Spinal cord (tissue), 10 donors: ENCODE data around the gene MYO1D. TPM values are rescaled to one million over a fixed set of nuclear protein-coding genes. Genes with fewer than 3 reads are reported as not detected.

Source experiments
- DNase-seq, 6 donors: peaks; one replicate each; pipeline versions ENCODE4 v3.0.0 to v3.0.0-alpha.2; 2013 to 2015; ENCODE audit warnings: low spot score in 6 of 6, low read depth in 4 of 6
- H3K27ac ChIP-seq: one replicate; pipeline ENCODE4 v1.5.1; 2013; ENCODE audit warnings: low read depth, low read length, control low read depth
- H3K27me3 ChIP-seq: one replicate; pipeline ENCODE4 v1.6.1; 2013; ENCODE audit warnings: low read length; ENCODE audit not compliant: control insufficient read depth, insufficient read depth
- H3K36me3 ChIP-seq: one replicate; pipeline ENCODE4 v1.6.1; 2013; ENCODE audit warnings: low read length; ENCODE audit not compliant: control insufficient read depth, insufficient read depth
- H3K4me1 ChIP-seq: one replicate; pipeline ENCODE4 v1.6.1; 2013; ENCODE audit warnings: low read length; ENCODE audit not compliant: control insufficient read depth, insufficient read depth
- H3K4me3 ChIP-seq: one replicate; pipeline ENCODE4 v1.5.1; 2013; ENCODE audit warnings: low read depth, low read length, control low read depth
- H3K9me3 ChIP-seq: one replicate; pipeline ENCODE4 v1.6.1; 2013; ENCODE audit warnings: low read length; ENCODE audit not compliant: control insufficient read depth, insufficient read depth
- WGBS: methylation state at CpG from one replicate; pipeline ENCODE4 v1.1.5; 2013; ENCODE audit warnings: missing lambda C conversion rate; ENCODE audit not compliant: insufficient coverage; 5-methylcytosine and 5-hydroxymethylcytosine counted together
- polyA plus RNA-seq, 2 donors: library from polyadenylated mRNA; unstranded; fragments of 120-200 nt; gene quantifications; one replicate each; pipeline ENCODE4 v1.2.1, GENCODE V29; 2013; ENCODE audit not compliant: insufficient read length in 2 of 2
- total RNA-seq, 2 donors: library from RNA; depleted of rRNA in 1 of 2; stranded (reverse); fragments of 120-200 nt in 1 of 2; fragments of >200 nt in 1 of 2; gene quantifications; one replicate each; pipeline versions ENCODE4 v1.2.3 to v1.2.4, GENCODE V29; 2013 to 2014
- donor health status: healthy.

Gene MYO1D
- total and polyA plus RNA-seq, 4 donors, result 5.0 to 29.1 (median 9.2) TPM

- WGBS, result 85% methylated on average over 6 of the region's 7 CpGs
- H3K27me3 ChIP-seq, result no peaks in the 10 kb centered on the region
- H3K9me3 ChIP-seq, result no peaks in the 10 kb centered on the region
- H3K4me1 ChIP-seq, result peaks cover 78% of the 10 kb centered on the region
- H3K36me3 ChIP-seq, result peaks cover 47% of the 10 kb centered on the region
- no peak overlapping the region for H3K27ac ChIP-seq
- no peak overlapping the region for H3K4me3 ChIP-seq
- DNase-seq, result no peak
Measured at GRCh38 chr17:32492648-32493289, 384.2 kb downstream of the MYO1D start.

- Histone ChIP-seq H3K36me3 (peaks cover 50% of the 10 kb centered on the region), H3K27me3 (no peaks in the 10 kb centered on the region), H3K27ac (no peak overlapping the region), H3K4me3 (no peak overlapping the region), H3K9me3 (no peaks in the 10 kb centered on the region), H3K4me1 (peaks cover 78% of the 10 kb centered on the region)
- 41% methylated on average over 4 of the region's 4 CpGs for WGBS
- peak in 1 of 6 donors; percentile 44 for DNase-seq
Measured at GRCh38 chr17:32492264-32492589, 384.7 kb downstream of the MYO1D start.

DNA sequence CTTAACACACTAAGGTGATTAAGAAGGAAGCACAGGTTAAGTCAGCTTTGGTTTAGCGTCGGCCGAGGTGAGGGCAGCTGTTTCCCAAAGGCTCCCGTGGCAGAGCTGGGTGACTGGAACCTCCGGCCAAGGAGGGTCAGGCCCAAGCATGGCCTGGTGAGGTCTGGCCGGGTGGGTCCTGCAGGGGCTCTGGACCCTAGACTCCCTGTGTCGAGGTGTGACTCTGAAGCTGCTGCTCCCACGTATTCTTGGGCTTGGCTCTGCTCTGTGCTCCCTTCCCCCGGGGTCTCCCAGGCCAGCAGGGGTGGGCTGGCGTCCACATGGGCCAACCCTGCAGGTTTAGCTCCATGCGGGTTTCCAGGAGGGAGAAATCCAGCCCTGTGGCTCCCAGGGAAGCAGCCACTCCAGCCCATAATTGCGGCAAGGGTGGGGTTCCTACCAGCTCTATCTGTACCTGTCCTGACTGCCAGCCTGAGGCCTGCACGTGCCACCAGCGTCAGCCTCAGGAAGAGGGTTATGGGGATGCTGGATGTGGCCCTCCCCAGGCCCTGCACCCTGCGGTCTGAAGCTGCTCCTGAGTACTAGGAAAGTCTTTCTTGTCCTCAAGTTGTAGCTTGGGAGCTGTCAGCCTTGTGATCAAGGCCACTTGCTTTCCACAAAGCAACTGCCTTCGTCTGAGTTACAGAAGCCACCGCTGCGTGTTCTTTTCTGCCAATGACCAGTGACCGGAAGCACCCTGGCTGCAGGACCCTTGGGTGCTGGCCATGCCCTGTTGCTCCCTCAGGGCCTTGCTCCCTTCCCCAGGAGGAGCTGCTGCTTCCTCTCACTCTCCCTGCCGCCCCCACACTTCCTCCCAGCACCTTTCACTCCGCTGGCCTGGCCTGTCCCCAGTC lies 385.3 kb downstream of the MYO1D start:
- H3K27ac ChIP-seq, result no peak overlapping the region
- peak in 1 of 6 donors; percentile 20 for DNase-seq
- H3K4me1 ChIP-seq, result peaks cover 78% of the 10 kb centered on the region
- peak overlapping the region; percentile 5 for H3K4me3 ChIP-seq
- H3K27me3 ChIP-seq, result no peaks in the 10 kb centered on the region
- H3K9me3 ChIP-seq, result no peaks in the 10 kb centered on the region
- WGBS, result 75% methylated on average over 21 of the region's 21 CpGs
- H3K36me3 ChIP-seq, result peaks cover 50% of the 10 kb centered on the region

GRCh38 chr17:32490101-32490482 lies 386.8 kb downstream of the MYO1D start:
- Histone ChIP-seq H3K9me3 (no peaks in the 10 kb centered on the region), H3K36me3 (peaks cover 47% of the 10 kb centered on the region), H3K4me1 (peaks cover 72% of the 10 kb centered on the region), H3K4me3 (peak overlapping the region; percentile 52), H3K27me3 (no peaks in the 10 kb centered on the region), H3K27ac (peak overlapping the region; percentile 2)
- peak in 2 of 6 donors; percentile 67 to 79 for DNase-seq
- WGBS, result 24% methylated on average over 6 of the region's 16 CpGs

DNA sequence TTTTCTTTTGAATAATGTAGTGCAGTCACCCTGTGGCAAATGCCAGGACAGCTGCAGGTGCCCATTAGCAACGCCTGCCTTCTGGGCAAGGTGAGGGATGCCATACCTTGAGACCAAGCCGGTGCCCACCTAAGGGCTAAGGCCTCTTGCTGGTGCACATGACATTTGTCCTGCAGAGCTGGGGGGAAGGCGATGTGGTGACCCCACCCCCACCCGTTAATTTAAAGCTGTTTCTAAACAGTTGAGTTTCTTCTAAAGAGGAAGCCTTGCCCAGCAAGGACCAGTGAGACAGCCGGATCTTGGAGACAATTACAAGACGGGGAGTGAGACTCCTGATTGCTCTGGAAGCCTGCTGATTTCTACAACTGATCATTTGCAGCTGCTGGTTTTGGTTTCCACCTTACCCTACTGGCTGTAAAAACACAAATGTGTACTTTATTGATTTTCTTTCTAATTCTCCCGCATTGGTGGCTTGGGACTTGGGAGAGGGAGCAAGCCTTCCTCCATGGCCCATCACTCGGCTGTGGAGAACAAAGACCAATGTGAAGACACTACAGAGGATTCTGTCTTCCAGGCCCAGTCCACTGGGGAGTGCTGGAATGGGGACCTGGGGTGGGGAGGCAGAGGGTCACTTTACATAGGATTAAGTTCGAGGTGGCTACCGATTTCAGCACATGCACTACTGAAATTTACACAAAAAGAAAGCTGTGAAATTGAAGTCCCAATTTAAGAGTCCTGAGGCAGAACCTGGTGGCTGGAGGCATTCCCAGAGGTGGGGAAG lies 387.4 kb downstream of the MYO1D start:
- 39% methylated on average over 4 of the region's 10 CpGs for WGBS
- Histone ChIP-seq H3K4me3 (peak overlapping the region; percentile 52), H3K4me1 (peaks cover 70% of the 10 kb centered on the region), H3K27me3 (no peaks in the 10 kb centered on the region), H3K9me3 (no peaks in the 10 kb centered on the region), H3K36me3 (peaks cover 47% of the 10 kb centered on the region), H3K27ac (peak overlapping the region; percentile 2)
- DNase-seq, result peak in 1 of 6 donors; percentile 45

GRCh38 chr17:32488604-32489180 lies 388.2 kb downstream of the MYO1D start:
- peak in 1 of 6 donors; percentile 26 for DNase-seq
- no peaks in the 10 kb centered on the region for H3K9me3 ChIP-seq
- H3K27ac ChIP-seq, result no peak overlapping the region
- H3K4me1 ChIP-seq, result peaks cover 70% of the 10 kb centered on the region
- H3K27me3 ChIP-seq, result no peaks in the 10 kb centered on the region
- peak overlapping the region; percentile 52 for H3K4me3 ChIP-seq
- 68% methylated on average over 6 of the region's 13 CpGs for WGBS
- peaks cover 46% of the 10 kb centered on the region for H3K36me3 ChIP-seq

- Histone ChIP-seq H3K4me1 (peaks cover 70% of the 10 kb centered on the region), H3K27me3 (no peaks in the 10 kb centered on the region), H3K4me3 (peak overlapping the region; percentile 52), H3K9me3 (no peaks in the 10 kb centered on the region), H3K36me3 (peaks cover 44% of the 10 kb centered on the region), H3K27ac (no peak overlapping the region)
- 47% methylated on average over 12 of the region's 16 CpGs for WGBS
- DNase-seq, result peak in 1 of 6 donors; percentile 45
Measured at GRCh38 chr17:32488177-32488542, 388.8 kb downstream of the MYO1D start.

DNA sequence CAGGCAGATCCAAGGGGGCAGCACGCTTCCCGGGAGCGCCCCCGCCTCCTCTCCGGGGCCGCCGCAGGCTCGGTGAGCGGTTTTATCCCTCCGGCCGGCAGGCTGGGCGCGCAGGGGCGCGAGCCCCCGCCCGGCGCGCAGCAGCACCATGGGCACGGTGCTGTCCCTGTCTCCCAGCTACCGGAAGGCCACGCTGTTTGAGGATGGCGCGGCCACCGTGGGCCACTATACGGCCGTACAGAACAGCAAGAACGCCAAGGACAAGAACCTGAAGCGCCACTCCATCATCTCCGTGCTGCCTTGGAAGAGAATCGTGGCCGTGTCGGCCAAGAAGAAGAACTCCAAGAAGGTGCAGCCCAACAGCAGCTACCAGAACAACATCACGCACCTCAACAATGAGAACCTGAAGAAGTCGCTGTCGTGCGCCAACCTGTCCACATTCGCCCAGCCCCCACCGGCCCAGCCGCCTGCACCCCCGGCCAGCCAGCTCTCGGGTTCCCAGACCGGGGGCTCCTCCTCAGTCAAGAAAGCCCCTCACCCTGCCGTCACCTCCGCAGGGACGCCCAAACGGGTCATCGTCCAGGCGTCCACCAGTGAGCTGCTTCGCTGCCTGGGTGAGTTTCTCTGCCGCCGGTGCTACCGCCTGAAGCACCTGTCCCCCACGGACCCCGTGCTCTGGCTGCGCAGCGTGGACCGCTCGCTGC lies 389.3 kb downstream of the MYO1D start:
- Histone ChIP-seq H3K9me3 (no peaks in the 10 kb centered on the region), H3K27me3 (no peaks in the 10 kb centered on the region), H3K36me3 (peaks cover 43% of the 10 kb centered on the region), H3K27ac (peak overlapping the region; percentile 57), H3K4me3 (peak overlapping the region; percentile 52), H3K4me1 (peaks cover 72% of the 10 kb centered on the region)
- DNase-seq, result peak in 2 of 6 donors; percentile 71 to 81
- WGBS, result 9% methylated on average over 59 of the region's 59 CpGs
